ENCODE measurements around the gene UFD1. TPM values are rescaled to one million over a fixed set of nuclear protein-coding genes. Genes with fewer than 3 reads are reported as not detected.

Gene UFD1
- total and polyA plus RNA-seq, 2 of the 13 experiments (the other 11 are each of a cell fraction or from before 2014, with no cell fraction given), result 47.9 to 51.1 TPM

DNA sequence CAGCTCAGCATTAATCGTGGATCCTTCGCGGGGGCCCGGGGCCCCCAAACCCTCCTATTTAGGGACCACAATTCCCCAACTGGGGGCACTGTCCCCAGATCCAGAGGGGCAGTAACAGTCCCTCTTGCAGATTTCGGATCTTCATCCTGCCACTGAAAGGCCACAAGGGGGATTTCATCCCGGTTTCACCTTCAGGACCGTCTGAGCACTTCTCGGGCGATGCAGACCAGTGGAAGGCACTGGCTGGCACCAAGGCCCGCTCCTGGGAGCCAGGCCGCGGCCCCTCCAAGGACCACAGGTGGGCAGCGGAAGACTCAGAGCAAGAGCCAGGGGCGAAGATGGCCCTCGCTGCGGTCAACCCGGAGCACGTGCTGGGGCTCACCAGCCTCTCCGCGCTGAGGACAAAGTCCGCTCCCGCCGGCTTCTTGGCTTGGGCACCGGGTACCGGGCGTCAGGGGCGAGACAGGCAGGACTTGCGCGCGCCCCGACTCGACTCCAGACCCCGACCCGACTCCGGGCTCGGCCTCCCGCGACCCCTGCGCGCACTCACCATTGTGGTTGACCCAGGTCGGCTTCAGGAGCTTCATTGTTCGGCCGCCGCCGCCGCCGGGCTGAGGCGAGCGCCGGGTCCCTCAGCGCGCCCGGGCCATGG, 48.0 kb downstream of the UFD1 start (continued):
- TF ChIP-seq, protein P1, sequence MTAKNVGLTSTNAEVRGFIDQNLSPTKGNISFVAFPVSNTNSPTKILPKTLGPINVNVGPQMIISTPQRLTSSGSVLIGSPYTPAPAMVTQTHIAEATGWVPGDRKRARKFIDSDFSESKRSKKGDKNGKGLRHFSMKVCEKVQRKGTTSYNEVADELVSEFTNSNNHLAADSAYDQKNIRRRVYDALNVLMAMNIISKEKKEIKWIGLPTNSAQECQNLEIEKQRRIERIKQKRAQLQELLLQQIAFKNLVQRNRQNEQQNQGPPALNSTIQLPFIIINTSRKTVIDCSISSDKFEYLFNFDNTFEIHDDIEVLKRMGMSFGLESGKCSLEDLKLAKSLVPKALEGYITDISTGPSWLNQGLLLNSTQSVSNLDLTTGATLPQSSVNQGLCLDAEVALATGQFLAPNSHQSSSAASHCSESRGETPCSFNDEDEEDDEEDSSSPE (CRISPR knock-in tag; IDR thresholded peaks at IDR 0.05), result peak; percentile 60
- TF ChIP-seq KDM4B (CRISPR knock-in tag; IDR thresholded peaks at IDR 0.05) (no peak), ZNF329 (CRISPR knock-in tag; IDR thresholded peaks at IDR 0.05; ENCODE audit: low read depth) (0 out of 2 replicates have a peak, but pooled peaks have one; percentile 41), HDAC6 (IDR thresholded peaks at IDR 0.05; ENCODE audit: low read depth, low read length) (no peak), HOXA3 (CRISPR knock-in tag; IDR thresholded peaks at IDR 0.05) (peak; percentile 6; the same call in 1 of the 2 replicates), ZNF816 (CRISPR knock-in tag; IDR thresholded peaks at IDR 0.05; ENCODE audit: borderline replicate concordance) (no peak), TCF12 (IDR thresholded peaks at IDR 0.05) (no peak), TCF12 (CRISPR knock-in tag; IDR thresholded peaks at IDR 0.05) (no peak), SMYD3 (CRISPR knock-in tag; IDR thresholded peaks at IDR 0.05) (no peak), ZNF121 (CRISPR knock-in tag; IDR thresholded peaks at IDR 0.05) (no peak), FOXA3 (CRISPR knock-in tag; IDR thresholded peaks at IDR 0.05) (no peak; the same call in 1 of the 2 replicates), ZNF619 (CRISPR knock-in tag; IDR thresholded peaks at IDR 0.05) (no peak), SIN3B (IDR thresholded peaks at IDR 0.05; ENCODE audit: low read length) (no peak), PHF8 (CRISPR knock-in tag; IDR thresholded peaks at IDR 0.05) (peak; percentile 44; the same call in 1 of the 2 replicates), ZC3H4 (CRISPR knock-in tag; IDR thresholded peaks at IDR 0.05; ENCODE audit: borderline replicate concordance) (no peak), ZNF10 (CRISPR knock-in tag; IDR thresholded peaks at IDR 0.05; ENCODE audit: borderline replicate concordance, low read depth) (no peak), PHF20 (CRISPR knock-in tag; IDR thresholded peaks at IDR 0.05) (no peak), ZNF326 (CRISPR knock-in tag; IDR thresholded peaks at IDR 0.05; ENCODE audit: borderline replicate concordance) (no peak), ARNT (IDR thresholded peaks at IDR 0.05) (no peak), BRD4 (CRISPR knock-in tag; IDR thresholded peaks at IDR 0.05) (no peak)
- TF ChIP-seq, protein P2, sequence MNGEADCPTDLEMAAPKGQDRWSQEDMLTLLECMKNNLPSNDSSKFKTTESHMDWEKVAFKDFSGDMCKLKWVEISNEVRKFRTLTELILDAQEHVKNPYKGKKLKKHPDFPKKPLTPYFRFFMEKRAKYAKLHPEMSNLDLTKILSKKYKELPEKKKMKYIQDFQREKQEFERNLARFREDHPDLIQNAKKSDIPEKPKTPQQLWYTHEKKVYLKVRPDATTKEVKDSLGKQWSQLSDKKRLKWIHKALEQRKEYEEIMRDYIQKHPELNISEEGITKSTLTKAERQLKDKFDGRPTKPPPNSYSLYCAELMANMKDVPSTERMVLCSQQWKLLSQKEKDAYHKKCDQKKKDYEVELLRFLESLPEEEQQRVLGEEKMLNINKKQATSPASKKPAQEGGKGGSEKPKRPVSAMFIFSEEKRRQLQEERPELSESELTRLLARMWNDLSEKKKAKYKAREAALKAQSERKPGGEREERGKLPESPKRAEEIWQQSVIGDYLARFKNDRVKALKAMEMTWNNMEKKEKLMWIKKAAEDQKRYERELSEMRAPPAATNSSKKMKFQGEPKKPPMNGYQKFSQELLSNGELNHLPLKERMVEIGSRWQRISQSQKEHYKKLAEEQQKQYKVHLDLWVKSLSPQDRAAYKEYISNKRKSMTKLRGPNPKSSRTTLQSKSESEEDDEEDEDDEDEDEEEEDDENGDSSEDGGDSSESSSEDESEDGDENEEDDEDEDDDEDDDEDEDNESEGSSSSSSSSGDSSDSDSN (CRISPR knock-in tag; IDR thresholded peaks at IDR 0.05), result no peak
- TF ChIP-seq, protein P3, sequence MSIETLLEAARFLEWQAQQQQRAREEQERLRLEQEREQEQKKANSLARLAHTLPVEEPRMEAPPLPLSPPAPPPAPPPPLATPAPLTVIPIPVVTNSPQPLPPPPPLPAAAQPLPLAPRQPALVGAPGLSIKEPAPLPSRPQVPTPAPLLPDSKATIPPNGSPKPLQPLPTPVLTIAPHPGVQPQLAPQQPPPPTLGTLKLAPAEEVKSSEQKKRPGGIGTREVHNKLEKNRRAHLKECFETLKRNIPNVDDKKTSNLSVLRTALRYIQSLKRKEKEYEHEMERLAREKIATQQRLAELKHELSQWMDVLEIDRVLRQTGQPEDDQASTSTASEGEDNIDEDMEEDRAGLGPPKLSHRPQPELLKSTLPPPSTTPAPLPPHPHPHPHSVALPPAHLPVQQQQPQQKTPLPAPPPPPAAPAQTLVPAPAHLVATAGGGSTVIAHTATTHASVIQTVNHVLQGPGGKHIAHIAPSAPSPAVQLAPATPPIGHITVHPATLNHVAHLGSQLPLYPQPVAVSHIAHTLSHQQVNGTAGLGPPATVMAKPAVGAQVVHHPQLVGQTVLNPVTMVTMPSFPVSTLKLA (IDR thresholded peaks at IDR 0.05), result peak; percentile 60
- TF ChIP-seq, protein P4, sequence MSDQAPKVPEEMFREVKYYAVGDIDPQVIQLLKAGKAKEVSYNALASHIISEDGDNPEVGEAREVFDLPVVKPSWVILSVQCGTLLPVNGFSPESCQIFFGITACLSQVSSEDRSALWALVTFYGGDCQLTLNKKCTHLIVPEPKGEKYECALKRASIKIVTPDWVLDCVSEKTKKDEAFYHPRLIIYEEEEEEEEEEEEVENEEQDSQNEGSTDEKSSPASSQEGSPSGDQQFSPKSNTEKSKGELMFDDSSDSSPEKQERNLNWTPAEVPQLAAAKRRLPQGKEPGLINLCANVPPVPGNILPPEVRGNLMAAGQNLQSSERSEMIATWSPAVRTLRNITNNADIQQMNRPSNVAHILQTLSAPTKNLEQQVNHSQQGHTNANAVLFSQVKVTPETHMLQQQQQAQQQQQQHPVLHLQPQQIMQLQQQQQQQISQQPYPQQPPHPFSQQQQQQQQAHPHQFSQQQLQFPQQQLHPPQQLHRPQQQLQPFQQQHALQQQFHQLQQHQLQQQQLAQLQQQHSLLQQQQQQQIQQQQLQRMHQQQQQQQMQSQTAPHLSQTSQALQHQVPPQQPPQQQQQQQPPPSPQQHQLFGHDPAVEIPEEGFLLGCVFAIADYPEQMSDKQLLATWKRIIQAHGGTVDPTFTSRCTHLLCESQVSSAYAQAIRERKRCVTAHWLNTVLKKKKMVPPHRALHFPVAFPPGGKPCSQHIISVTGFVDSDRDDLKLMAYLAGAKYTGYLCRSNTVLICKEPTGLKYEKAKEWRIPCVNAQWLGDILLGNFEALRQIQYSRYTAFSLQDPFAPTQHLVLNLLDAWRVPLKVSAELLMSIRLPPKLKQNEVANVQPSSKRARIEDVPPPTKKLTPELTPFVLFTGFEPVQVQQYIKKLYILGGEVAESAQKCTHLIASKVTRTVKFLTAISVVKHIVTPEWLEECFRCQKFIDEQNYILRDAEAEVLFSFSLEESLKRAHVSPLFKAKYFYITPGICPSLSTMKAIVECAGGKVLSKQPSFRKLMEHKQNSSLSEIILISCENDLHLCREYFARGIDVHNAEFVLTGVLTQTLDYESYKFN (CRISPR knock-in tag; conservative IDR thresholded peaks at IDR 0.05), result no peak

Measured in HepG2 (cell line).